ENCODE data around the gene B3GALT4. TPM values are rescaled to one million over a fixed set of nuclear protein-coding genes. Genes with fewer than 3 reads are reported as not detected.

Gene B3GALT4
- total and polyA plus RNA-seq, 2 donors (not counting 1 experiment from before 2014, with no cell fraction given) = 2.3 to 11.1 TPM

DNA sequence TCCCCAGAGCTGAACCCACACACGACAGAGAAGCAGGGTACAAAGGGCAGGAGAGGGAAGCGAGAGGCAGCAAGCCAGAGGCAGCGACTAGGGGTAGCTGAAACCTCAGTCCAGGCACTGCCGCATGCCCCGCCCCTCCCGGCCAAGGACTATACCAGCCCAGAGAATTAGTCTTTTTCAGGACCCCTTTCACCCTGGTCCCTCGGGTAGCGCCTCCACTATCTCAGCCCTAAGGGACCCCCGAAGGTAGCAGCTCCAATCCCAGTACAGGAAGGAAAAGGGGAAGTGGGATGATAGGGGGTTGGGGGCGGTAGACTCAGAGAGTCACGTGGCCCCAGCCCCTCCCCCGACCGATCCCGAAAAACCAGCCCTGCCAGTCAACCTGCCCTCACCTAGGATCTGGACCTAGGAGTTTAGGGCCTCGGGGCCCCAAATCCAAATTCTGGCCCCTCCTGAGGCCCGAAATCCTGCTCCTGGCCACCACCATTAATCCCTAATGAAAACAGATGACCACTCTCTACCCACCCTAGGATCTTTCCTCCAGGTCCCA is 20.6 kb downstream of the B3GALT4 start:
- no peak for DNase-seq (ENCODE audit: low read depth in 2 of 2)
- H3K36me3 ChIP-seq (ENCODE audit: control insufficient read depth, insufficient read depth, low read length) = peaks cover 8% of the 10 kb centered on the region
- peak overlapping the region; percentile 65 for H3K9ac ChIP-seq (ENCODE audit: insufficient read depth, low read length)
- peaks cover 2% of the 10 kb centered on the region for H3K4me1 ChIP-seq (ENCODE audit: control insufficient read depth, extremely low read depth, insufficient read depth, low read length)
- H3K27ac ChIP-seq (ENCODE audit: insufficient read depth, low read length) = peak overlapping the region; percentile 48
- peaks cover 3% of the 10 kb centered on the region for H3K79me2 ChIP-seq (ENCODE audit: control insufficient read depth, insufficient read depth, low read length)
- TF ChIP-seq, protein P1, sequence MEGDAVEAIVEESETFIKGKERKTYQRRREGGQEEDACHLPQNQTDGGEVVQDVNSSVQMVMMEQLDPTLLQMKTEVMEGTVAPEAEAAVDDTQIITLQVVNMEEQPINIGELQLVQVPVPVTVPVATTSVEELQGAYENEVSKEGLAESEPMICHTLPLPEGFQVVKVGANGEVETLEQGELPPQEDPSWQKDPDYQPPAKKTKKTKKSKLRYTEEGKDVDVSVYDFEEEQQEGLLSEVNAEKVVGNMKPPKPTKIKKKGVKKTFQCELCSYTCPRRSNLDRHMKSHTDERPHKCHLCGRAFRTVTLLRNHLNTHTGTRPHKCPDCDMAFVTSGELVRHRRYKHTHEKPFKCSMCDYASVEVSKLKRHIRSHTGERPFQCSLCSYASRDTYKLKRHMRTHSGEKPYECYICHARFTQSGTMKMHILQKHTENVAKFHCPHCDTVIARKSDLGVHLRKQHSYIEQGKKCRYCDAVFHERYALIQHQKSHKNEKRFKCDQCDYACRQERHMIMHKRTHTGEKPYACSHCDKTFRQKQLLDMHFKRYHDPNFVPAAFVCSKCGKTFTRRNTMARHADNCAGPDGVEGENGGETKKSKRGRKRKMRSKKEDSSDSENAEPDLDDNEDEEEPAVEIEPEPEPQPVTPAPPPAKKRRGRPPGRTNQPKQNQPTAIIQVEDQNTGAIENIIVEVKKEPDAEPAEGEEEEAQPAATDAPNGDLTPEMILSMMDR (conservative IDR thresholded peaks at IDR 0.05 in 1 of 2, IDR thresholded peaks at IDR 0.05 in 1 of 2; ENCODE audit: low read depth in 1 of 2, low read length in 2 of 2) = no peak
- no peak for TF ChIP-seq EZH2 (IDR thresholded peaks at IDR 0.05; ENCODE audit: low read length, missing control alignments)
- peak overlapping the region; percentile 44 for H3K4me2 ChIP-seq (ENCODE audit: extremely low read depth, insufficient read depth, low read length)
- no peak overlapping the region for H2AFZ ChIP-seq (ENCODE audit: low read length)
- H3K9me3 ChIP-seq (ENCODE audit: control insufficient read depth, insufficient read depth, low read depth, low read length) = no peaks in the 10 kb centered on the region
- no peaks in the 10 kb centered on the region for H4K20me1 ChIP-seq (ENCODE audit: control insufficient read depth, extremely low read depth, insufficient read depth, low read length)
- H3K4me3 ChIP-seq (replicated peaks in 1 of 4; ENCODE audit: control extremely low read depth in 1 of 4, insufficient read depth in 1 of 4, low read depth in 3 of 4, low read length in 4 of 4) = peak overlapping the region; percentile 24 to 81 (median 54)
- H3K27me3 ChIP-seq (ENCODE audit: control insufficient read depth, insufficient read depth, low read length) = no peaks in the 10 kb centered on the region

DNA sequence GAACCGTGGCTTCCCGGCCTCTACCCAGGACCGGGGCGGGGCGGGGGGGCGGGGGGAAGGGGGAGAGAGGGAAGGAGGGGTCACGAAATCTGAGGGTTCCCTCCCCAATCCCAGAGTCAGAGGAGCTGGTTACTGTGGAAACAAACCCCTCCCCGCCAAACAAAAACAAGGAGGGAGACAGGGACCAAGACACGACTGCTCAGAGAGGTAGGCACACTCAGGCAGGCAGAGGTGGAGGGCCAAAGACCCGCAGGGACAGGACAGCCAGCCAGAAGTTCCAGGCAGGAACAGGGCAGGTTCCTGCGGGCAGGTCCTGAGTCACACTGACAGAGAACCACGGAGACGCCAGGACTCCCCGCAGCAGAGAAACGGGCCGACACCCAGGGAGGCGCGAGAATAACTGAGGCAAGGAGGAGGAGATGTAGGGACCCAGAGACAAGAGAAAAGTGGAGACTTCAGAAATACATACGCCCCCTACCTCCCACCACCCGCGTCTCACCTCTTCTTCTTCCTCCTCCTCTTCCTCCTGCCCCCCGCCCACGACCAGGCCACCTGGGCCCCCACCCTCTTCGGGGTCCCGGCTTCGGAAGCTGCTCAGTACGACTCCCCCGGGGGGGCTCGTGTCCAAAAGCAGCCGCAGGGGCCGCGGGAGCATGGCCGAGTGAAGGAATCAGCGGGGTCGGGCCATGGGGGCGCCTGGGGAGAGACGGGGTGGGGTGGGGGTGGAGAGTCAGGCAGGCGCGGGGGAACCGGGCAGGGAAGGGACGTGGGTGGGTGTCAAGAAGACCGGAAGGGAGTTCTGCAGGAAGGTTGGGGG is 21.2 kb downstream of the B3GALT4 start:
- H3K4me2 ChIP-seq (ENCODE audit: extremely low read depth, insufficient read depth, low read length) = peak overlapping the region; percentile 96
- peaks cover 2% of the 10 kb centered on the region for H3K4me1 ChIP-seq (ENCODE audit: control insufficient read depth, extremely low read depth, insufficient read depth, low read length)
- H3K27ac ChIP-seq (ENCODE audit: insufficient read depth, low read length) = peak overlapping the region; percentile 99
- H3K9ac ChIP-seq (ENCODE audit: insufficient read depth, low read length) = peak overlapping the region; percentile 96
- no peaks in the 10 kb centered on the region for H3K9me3 ChIP-seq (ENCODE audit: control insufficient read depth, insufficient read depth, low read depth, low read length)
- H3K27me3 ChIP-seq (ENCODE audit: control insufficient read depth, insufficient read depth, low read length) = no peaks in the 10 kb centered on the region
- H4K20me1 ChIP-seq (ENCODE audit: control insufficient read depth, extremely low read depth, insufficient read depth, low read length) = no peaks in the 10 kb centered on the region
- H2AFZ ChIP-seq (ENCODE audit: low read length) = no peak overlapping the region
- DNase-seq (ENCODE audit: low read depth in 2 of 2) = peak; percentile 76 to 78
- TF ChIP-seq, protein P1 (conservative IDR thresholded peaks at IDR 0.05 in 1 of 2, IDR thresholded peaks at IDR 0.05 in 1 of 2; ENCODE audit: low read depth in 1 of 2, low read length in 2 of 2) = no peak
- no peak for TF ChIP-seq EZH2 (IDR thresholded peaks at IDR 0.05; ENCODE audit: low read length, missing control alignments)
- peaks cover 8% of the 10 kb centered on the region for H3K36me3 ChIP-seq (ENCODE audit: control insufficient read depth, insufficient read depth, low read length)
- H3K4me3 ChIP-seq (replicated peaks in 1 of 4; ENCODE audit: control extremely low read depth in 1 of 4, insufficient read depth in 1 of 4, low read depth in 3 of 4, low read length in 4 of 4) = peak overlapping the region; percentile 80 to 100 (median 88)
- H3K79me2 ChIP-seq (ENCODE audit: control insufficient read depth, insufficient read depth, low read length) = peaks cover 3% of the 10 kb centered on the region

DNA sequence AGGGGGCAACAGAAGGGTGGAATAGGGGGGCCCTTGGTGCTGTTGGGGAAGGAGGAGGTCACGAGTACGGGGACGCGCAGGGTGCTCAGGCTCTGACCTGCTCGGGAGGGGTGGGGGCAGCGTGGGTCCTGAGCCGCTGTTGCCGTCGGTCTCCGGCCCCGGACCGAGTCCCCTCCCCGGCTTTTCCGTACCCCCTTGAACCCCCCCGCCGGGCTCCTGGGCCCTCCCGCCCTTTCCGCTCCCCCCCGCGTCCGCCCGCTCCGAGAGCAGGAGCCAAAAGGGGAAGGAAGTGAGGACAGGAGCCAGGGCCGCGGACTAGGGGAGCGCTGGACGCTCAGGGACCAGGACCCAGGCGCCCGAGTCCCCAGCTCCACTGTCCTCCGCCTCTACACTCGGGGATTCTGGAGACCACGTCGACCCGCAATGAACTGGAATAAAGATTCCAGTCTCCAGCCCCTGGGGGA is 21.9 kb downstream of the B3GALT4 start, which contains the start of gene RGL2:
TSS of gene RGL2 (minus strand) at position 170 of the 464 bp plus-strand sequence. CDS start 332 bp downstream, outside the sequence.
- H3K4me1 ChIP-seq (ENCODE audit: control insufficient read depth, extremely low read depth, insufficient read depth, low read length) = peaks cover 2% of the 10 kb centered on the region
- H3K4me3 ChIP-seq (replicated peaks in 1 of 4; ENCODE audit: control extremely low read depth in 1 of 4, insufficient read depth in 1 of 4, low read depth in 3 of 4, low read length in 4 of 4) = peak within 1 kb of the TSS; percentile 80 to 100 (median 88)
- H3K36me3 ChIP-seq (ENCODE audit: control insufficient read depth, insufficient read depth, low read length) = peaks cover 6% of the 10 kb centered on the region
- no peaks in the 10 kb centered on the region for H3K27me3 ChIP-seq (ENCODE audit: control insufficient read depth, insufficient read depth, low read length)
- TF ChIP-seq EZH2 (IDR thresholded peaks at IDR 0.05; ENCODE audit: low read length, missing control alignments) = no peak
- TF ChIP-seq, protein P1 (conservative IDR thresholded peaks at IDR 0.05 in 1 of 2, IDR thresholded peaks at IDR 0.05 in 1 of 2; ENCODE audit: low read depth in 1 of 2, low read length in 2 of 2) = no peak
- no peaks in the 10 kb centered on the region for H3K9me3 ChIP-seq (ENCODE audit: control insufficient read depth, insufficient read depth, low read depth, low read length)
- peak; percentile 55 to 61 for DNase-seq (ENCODE audit: low read depth in 2 of 2)
- H3K79me2 ChIP-seq (ENCODE audit: control insufficient read depth, insufficient read depth, low read length) = peaks cover 5% of the 10 kb centered on the region
- H4K20me1 ChIP-seq (ENCODE audit: control insufficient read depth, extremely low read depth, insufficient read depth, low read length) = no peaks in the 10 kb centered on the region
- peak within 1 kb of the TSS; percentile 99 for H3K27ac ChIP-seq (ENCODE audit: insufficient read depth, low read length)
- H3K9ac ChIP-seq (ENCODE audit: insufficient read depth, low read length) = peak within 1 kb of the TSS; percentile 96
- peak within 1 kb of the TSS; percentile 100 for H3K4me2 ChIP-seq (ENCODE audit: extremely low read depth, insufficient read depth, low read length)
- peak within 1 kb of the TSS; percentile 60 for H2AFZ ChIP-seq (ENCODE audit: low read length)

All from fibroblast of lung (primary cell).